ENCODE data around the gene EFNA5.

DNA sequence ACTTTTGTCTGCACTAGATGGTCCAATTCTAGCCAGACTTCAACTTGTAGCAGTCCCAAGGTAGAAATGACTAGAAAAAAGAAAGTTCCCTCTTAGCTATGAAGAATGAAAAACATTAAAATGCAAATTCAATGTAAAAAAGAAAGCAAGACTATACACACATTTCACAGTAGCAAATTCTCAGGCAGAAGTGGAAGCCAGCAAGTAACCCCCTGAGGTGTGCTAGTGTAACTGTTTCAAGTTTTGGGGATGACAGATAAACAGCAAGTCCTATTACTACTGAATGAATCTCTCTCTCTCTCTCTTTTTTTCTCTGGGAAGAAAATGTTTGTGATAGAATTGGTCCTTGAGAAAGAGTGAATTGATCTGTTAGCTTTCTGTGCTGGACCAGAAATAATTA lies 185.6 kb downstream of the EFNA5 start:
- TF ChIP-seq CTCF (IDR thresholded peaks at IDR 0.05; ENCODE audit: control extremely low read depth in 1 of 3, insufficient read depth in 1 of 3, low read depth in 1 of 3, low read length in 3 of 3) (no peak), POLR2A (IDR thresholded peaks at IDR 0.05; ENCODE audit: control extremely low read depth in 1 of 2, low read depth in 2 of 2, low read length in 2 of 2) (no peak), POLR2AphosphoS5 (IDR thresholded peaks at IDR 0.05; ENCODE audit: low read depth, low read length) (no peak), TBP (IDR thresholded peaks at IDR 0.05; ENCODE audit: low read depth, low read length) (no peak), GABPA (IDR thresholded peaks at IDR 0.05; ENCODE audit: borderline replicate concordance, insufficient read depth, low read length) (no peak), CEBPB (IDR thresholded peaks at IDR 0.05; ENCODE audit: low read depth, low read length) (no peak), SP1 (IDR thresholded peaks at IDR 0.05; ENCODE audit: low read depth, low read length) (no peak), EP300 (IDR thresholded peaks at IDR 0.05; ENCODE audit: borderline replicate concordance in 1 of 2, low read depth in 2 of 2, low read length in 2 of 2) (no peak), RNF2 (IDR thresholded peaks at IDR 0.05; ENCODE audit: borderline replicate concordance, low read depth, low read length, missing control alignments, poor library complexity, severe bottlenecking) (no peak), JUN (IDR thresholded peaks at IDR 0.05; ENCODE audit: low read depth, low read length) (no peak)
- TF ChIP-seq, protein P1, sequence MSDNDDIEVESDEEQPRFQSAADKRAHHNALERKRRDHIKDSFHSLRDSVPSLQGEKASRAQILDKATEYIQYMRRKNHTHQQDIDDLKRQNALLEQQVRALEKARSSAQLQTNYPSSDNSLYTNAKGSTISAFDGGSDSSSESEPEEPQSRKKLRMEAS (IDR thresholded peaks at IDR 0.05) = no peak

Data from H1 (cell line).